ELR (cell line): ENCODE measurements around the gene ASXL1.
"Not testable (repeated sequence)": the region's sequence is repeated elsewhere in the genome, so short reads cannot be mapped to it uniquely, and the experiment has no call there.

Source experiments
- DNase-seq: peaks from one replicate; pipeline ENCODE4 v3.0.0-alpha.2; 2015; ENCODE audit warnings: low read depth

The ASXL1 gene

DNA sequence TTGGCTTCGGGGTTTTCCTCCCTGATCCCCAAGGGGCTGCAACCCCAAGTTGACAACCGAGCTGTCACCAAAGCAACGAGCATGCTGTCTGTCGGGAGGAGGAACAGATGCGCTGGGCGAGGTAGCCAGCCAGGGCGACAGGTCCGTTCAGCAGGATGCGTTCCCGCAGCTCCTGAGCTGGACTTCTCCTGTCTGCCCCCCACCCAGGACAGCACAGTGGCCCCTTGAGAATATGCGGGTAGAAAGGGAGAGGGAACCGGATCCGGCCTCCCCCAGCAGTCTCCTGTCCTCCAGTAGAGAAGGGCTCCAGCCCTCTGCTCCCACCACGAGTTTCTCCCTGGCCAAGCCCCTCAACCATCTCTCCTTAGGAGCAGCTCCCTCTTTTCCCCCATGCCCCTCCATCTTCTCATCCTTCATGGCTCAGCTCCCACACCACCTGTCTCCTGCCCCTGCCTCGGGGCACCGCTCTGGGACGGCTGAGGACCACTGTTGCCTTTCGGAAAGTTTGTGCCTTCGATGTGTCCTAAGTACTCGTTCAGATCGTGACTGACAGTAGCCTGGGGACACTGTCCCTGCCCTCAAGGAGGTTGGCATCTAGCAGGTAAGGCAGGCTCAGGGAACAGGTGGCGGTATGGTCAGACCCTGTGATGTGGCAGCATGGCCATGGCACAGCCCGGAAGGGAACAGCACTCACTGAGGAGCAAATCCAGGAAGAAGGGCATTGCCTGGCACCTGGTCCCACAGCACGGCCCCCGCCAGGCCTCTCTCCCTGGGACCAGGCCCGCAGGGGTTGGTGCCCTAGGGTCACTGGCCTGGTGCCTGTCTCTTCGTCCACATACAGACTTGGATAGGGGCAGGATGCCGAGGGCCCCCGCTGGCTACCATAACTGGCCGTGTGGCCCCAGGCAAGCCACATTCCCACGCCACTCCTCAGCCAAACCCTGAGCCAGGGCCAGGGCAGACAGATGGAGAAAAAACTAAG is 96.3 kb downstream of the ASXL1 start:
- no peak for DNase-seq

DNA sequence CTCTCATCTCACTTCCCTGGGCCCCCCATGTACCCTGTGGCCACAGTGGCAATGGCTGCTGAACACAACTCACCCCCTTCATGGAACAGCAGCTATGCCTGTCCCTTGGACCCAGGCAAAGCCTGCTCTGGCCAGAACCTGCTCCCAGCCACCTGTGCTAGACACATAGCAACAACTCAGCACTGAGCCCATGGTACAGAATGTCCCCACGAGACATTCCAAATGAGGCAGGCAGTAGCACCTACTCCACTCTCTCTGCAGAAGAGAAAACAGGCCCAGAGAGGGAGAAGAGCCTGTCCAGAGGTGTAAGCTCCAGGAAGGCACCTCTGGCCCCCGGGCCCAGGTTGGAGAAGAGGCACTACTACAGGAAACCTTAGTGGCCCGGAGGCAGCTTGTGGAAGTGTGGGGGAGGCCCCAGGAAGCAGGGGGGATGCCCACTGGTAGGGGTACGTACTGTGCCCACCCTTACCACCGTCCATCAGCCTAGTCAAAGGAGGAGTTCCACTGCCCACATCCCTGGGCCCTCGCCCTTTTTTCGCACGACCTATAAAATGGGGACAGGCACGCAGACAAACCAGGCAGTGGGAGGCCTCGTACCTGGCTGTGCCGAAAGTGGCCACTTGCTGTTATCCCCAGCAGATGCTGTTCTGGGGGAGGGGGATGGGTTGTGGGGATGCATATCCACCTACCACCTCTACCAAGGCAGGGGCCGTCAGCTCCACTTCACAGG is 97.2 kb downstream of the ASXL1 start:
- no peak for DNase-seq

DNA sequence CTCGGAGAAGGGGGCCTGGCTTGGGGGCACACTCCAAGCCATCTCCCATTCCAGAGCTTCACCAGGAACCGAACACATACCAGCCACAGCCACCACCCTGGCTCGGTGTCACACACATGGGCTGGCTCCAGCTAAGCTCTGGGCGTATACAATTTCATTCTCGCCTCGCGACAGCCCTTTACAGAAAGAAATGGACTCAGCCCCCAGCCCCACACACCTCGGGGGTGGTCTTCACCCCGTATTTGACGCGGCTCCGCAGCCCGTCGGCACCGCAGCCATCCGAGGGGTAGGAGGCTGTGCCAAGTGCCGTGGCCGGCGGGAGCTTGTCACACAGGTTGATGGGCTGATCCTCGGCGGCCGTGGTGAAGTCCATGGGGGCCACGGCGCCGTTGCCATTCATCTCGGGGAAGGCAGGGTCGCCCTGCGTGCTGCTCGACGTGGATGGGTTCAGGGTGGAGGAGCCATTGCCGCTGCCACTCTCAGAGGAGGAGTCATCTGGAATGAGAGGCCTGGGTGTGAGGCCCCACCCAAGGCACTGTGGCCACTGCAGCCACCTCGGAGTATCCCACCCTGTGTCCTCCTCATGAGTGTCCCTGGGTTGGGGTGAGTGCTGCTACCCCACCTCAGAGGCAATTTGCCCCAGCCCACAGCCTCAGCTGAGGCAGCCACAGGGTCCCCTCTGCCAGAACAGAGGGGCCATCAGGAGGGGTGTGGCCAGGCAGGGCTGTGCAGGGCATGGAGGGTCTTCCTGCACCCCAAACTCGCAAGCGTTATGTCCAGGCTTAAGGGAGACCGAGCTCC is 98.0 kb downstream of the ASXL1 start:
- no peak for DNase-seq

DNA sequence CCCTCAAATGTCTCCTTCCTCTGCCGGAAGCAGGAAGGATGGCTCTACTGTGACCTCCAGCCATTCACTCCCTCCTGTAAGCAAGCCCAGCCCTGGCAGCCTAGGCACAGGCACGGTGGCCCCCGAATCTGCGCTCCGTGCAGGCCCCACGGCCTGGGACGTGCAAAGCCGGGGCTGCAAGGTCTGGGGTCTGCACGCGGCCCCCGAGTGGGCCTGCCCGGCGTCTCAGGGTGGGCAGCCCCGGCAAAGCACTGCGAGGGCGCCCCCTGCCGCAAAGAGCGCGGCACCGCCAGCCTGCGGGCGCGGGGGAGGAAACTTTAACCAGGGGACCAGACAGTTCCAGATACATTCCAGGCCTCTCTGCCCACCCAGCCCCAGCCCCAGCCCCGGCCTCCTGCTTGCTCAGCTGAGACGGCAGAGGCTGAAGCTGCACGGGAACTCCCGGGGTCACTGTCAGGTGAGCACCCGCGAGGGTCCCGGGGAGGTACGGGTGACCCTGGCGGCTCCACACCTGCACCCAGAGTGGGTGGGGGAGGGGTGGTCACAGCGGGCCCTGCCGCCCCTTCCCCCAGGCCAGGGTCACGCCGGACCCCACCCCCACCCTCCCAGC is 98.8 kb downstream of the ASXL1 start:
- peak; percentile 62 for DNase-seq

DNA sequence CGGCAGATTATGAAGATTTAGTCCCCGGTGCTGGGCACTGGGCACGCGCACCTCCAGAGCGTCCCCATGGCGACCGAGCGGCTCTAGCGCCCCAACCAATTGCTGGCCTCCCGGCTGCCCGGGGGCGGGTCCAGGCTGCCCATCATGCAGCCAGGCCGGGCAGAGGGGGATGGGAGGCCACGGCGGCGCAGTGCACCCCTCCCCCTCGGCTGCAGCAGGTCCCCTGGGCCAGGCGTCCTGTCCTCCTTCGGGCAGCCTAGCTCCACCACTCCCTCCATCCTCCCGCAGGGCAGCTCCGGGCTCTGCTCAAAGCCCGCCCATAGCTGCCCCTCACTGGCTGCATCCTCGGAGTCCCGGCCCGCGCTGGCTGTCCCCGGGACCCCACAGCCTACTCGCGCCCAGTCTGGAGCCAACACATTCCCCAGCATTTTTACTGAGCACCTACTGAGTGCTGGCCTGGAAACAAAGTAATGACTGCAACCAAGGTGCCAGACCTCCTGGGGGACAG is 99.4 kb downstream of the ASXL1 start:
- DNase-seq = peak; percentile 79

DNA sequence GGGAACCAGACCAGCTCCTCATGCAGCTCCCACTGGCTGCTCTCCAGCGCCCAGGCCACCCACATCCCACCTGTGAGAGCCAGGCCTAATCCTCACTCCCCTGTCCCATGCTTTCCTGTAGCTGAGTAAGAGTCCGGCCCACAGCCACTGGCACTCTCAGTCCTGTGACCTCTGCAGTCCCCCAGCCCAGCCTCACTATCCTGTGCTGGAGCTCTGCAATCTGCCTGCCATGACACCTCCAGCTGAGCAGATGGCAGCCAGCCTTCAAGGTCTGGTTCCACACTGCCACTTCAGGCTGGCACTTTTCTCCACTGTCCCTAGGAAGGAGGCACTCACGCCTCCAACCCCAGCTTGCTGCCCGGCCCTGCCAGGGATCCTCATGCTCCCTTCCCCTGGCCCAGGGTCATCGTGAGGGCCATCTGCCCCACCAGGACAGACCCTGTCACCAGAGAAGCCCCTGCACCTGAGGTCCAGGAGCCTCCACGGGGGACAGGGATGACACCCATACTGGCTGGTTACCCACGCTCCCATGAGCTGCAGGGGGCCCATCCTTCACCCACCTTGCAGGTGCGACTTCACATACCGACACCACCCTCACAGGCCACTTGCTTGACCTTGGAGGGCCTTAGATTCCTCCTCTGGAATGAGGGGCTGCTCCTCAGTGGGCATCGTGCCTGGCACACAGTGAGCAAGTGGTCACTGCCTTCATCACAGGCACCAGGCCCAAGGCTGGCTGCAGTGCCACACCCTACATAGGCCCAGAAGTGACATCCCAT is 100.1 kb downstream of the ASXL1 start:
- DNase-seq = no peak

DNA sequence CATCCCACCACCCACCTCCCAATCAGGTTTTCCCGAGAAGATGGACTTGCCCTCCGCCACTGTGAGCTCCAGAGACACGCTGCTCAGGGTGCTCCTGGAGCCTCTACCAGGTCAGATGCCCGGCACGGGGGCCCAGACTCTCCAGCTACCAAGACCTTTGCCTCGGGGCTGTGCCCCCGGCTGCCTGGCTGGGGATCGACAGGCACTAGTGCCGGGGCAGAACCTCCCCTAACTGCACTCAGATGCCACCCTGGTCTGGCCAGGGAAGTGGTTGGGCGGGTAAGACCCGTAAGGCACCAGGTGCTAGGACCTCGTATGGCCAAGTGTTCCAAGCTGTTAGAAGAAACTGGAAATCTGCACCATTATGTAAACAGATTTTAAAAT is 100.7 kb downstream of the ASXL1 start:
- DNase-seq = no peak

DNA sequence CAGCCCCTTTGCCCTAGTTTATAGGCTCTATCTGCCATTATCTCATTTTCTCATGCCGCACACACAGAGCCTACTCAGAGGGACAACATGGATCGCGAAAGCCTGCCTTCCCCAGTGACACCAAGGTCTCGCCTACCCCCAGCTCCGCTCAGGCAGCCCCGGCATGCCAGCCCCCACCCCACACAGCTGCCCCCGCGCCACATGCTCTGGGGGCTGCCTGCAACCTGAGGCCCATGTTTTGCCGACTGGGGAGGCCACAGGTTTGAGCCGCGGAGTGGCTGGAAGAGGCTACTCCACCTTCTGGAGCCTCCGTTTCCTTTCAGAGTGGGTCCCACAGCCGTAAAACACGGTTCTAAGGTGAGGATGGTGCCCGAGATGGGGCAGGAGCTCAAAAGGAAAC is 102.1 kb downstream of the ASXL1 start:
- no peak for DNase-seq

DNA sequence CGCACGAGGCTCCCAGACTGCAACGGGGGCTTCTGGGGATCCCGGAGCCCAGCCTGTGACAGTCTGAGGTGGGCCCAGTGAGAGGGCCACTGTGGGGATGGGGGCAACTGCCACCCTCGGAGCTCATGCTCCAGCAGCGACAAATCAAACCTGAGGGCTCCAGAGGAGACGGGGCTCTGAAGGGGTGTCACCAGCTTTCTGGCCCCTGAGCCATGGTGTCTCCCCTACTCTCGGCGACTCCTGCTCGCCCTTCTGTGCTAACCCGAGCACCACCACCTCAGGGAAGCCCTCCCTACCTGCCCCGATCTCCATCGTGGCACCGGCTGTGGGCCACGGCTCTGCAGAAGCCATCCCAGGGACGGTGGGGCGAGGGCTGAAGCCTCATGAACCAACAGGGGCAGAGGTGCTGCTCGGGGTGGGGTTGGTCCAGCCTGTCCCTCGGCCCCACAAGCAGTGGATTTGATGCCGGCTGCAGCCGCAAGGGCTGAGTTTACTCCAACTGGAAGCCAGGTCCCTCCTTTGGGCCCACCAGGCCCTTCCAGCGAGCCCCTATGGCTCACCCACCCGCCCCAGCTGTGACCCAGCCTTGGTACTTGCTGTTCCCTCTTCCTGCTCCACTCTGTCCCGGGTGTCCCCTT is 102.7 kb downstream of the ASXL1 start:
- no peak for DNase-seq

DNA sequence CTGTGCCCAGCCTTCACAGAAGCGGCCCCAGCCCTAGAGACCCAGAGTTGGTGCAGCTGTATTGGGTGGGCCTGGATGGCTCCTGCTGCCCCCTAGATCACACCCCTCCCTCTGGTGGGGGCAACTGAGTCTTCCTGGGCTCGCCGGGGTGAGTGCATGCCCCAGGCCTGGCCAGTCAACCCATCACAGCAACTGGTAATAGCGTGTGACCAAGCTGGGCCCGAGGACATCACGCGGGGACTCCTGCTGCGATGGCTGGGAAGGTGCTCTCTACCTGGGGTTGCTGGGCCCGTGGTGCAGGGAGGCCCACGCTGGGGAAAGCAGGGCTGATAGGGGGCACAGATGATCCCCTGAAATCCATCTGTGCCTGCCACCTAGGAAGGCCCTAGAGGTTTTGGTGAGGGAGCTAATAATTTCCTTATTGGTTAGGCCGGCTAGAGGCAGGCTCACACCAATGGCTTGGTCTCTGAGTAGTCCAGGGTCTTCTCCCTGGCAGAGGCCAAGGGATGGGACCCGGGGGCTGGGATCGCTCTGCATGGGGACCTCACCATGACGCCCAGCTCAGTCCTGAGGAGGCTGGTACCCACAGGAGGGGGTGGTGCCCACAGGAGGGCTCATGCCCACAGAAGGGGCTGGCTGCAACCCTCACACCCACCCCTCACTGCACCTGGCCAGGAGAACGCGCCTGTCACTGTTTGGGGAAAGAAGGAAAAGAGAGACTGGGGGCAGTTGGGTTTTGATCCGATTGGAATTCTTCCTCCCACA is 103.9 kb downstream of the ASXL1 start:
- no peak for DNase-seq

DNA sequence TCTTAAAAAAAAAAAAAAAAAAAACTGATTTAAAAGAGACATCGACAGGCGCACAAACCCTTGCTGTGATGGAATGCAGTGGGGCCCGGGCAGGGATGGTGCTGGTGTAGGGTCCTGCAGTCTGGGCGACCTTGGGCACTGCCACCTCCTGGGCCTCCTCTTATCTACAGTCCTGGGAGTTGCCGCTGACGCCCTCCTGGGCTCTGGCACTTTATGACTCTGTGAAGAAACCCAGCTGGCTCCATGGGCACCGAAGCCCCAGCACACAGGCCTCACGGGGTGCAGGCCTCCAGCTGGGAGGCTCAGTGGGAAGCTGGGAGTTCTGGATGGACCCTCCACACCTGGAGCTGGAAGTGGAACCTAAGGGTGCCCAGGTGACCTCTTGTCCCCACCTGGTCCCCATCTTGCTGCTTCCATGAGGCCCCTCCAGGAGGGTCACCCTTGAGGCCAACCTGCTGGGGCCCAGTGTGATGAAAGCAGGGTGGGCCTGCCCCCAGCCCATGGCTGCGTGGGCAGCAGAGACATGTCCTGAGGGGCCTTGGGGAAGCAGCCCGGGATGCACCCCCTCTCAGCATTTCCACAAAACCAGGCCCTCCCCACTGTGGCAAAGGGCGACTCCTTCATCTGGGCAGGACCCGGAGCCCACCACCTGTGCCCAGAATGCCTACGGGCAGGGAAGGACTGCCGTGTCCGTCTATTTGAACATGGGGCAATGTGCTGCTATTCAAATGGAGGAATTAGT is 104.9 kb downstream of the ASXL1 start:
- no peak for DNase-seq

DNA sequence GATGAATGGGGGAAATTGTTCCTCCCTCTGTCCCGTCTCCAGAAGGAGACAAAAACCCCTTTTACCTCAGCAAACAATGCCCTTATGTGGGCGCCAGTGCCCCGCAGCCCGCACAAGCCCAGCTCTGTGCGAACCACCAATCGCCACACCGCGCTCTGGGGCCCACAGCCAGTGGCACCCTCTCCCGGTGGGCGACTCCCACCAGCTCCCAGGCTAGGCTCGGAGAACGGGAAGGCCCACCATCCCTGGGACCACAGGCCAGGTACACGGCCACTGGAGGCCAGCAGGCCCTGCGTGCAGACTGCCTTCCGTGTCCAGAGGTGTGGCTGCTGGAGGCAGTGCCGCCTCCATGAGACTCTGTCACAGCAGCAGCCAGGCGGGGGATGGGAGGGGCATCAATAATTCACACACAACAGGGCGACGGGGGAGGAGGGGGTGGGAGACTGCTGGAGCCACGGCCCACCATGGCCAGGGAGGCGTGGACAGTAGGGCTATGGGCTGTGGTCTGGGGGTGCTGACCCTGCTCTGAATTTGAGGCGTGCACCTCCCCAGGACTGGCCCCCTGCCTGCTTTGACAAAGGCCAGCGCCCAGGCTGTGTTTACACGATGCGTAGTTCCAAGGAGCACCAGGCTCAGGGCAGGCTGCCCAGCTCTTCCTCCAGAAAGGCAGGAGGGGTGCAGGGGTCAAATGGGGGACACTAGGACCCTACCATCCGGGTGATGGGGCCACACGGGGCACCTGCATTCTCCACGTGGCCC is 105.7 kb downstream of the ASXL1 start:
- no peak for DNase-seq

DNA sequence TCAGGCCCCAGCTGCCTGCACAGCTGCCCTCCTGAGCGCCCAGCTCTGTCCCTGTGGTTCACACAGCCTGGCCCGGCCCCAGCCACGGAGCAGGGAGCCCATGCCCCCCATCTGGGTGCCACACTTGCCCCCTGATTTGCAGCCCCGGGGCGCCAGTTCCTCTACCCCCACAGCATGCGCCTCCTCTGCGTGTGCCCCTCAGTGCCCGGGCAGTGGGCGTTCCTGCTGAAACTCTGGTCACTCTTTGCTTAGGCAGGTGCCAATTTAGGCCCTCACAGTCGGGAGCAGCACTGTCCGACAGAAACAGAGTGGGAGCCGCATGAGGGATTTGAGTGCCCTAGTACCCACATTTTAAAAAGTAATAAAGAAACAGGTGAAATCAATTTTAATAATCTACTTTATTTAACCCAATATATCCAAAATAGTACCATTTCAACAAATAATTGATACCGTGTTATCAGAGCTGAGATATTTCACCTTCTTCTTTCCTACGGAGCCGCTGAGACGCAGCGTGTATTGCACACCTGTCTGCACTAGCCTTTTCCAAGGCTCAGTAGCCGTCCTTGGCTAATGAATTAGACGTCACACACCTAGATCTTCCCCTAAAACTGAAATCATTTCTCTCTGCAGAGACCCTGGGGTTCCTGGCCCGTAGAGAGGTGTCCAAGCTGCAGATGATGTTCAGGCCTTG is 106.4 kb downstream of the ASXL1 start:
- DNase-seq = no peak

DNA sequence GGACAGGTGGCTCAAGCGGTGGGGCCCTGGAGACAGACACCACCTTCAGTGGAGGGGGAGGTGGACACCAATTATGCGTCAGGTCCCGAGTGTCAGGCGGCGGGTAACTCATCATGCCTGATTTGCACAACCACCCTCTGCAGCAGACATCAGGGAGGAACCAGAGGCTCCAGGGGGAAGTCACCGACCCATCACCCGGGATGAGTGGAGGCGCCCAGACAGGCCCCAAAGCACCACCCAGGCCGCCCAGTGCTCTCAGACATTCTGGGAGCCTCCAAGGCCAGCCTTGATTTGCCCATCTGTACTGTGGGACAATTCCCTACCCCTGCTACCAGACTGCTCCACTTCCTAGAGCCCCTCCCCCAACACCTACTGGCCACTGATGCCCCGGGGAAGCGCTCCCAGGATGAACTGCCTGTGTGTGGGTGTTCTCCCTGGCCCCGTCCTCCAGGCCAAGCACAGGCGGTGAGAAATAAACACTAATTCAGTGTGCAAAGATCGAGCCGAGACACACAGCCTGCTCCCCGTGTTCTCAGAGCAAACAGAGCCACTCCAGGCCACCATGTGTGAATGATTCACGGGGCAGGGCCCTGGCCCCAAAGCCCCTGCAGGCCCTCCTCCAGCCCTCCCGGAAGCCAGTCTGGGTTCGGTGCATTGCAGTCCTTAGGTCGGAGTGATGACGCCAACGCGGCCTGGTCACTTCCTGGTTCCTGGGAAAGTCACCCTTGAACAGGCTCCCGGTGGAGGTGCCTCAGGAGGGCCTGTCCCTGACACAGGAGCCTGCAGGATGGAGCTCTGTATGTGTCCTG is 107.2 kb downstream of the ASXL1 start:
- peak; percentile 98 for DNase-seq

DNA sequence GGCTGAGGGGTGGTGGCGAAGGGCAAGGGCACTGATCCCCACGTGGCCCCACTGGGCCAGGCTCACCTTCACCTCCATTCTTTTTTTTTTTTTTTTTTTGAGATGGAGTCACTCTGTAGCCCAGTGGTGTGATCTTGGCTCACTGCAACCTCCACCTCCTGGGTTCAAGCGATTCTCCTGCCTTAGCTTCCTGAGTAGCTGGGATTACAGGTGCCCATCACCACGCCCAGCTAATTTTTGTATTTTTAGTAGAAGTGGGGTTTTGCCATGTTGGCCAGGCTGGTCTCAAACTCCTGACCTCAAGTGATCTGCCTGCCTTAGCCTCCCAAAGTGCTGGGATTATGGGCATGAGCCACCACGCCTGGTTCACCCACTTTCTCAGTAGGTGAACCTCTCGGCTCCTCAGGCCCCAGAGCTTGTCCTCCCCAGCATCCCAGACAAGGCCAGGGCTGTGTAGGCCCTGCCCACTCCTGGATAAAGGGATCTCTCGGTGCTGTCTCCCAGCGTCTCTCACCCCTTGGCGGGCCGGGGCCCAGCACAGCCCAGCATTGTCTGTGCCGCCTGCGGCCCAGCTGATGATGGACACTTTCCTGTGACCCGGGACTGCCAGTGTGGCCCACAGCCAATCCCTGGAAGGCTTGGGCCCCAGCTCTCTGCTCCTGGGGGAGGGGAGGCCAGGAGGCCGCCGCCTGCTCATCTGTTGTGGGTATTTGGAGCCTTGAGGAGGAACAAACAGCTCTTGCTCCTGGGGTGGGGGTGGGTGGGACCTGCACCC is 108.0 kb downstream of the ASXL1 start:
- not testable (repeated sequence) for DNase-seq
